KBM-7 (cell line): ENCODE measurements around the gene VAV3.

Source experiments
- DNase-seq: peaks from one replicate; pipeline ENCODE4 v3.0.0-alpha.2; 2015
- in situ Hi-C: fragments of 300-500 bp; cut with MboI; formaldehyde crosslinking; loops from 2 replicates; pipeline ENCODE4 v1.14.3; 2020; ENCODE audit warnings: low sequenced_read_pairs, low pct_unique_long_range_greater_than_20kb, mixed read lengths

Gene VAV3

DNA sequence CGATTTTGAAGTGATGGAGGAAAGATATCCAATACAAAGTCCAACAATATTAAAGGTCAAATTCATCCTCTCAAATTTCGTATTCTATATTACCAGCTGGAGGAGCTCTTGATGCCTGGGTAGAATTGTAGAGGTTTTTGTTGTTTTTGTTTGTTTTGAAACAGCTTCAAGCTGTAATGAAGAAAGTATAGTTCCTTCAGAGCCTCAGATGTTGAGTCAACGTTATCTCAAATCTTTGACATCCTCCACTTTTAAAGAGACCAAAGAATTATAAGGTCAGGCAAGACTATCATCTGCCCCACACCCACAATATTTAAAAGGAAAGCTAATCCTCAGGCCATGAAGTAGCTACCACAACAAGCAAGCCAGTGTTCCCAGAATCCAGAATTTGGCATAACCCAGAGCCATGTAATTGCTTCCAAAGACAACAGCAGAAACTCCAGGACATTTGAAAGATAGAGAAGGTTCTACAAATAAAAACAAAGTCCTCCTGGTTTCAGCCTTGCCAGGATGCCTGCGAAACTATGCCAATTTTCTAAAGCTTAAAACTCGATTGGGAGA, 24.9 kb downstream of the VAV3 start:
- in situ Hi-C loops, result no loop called here
- no peak for DNase-seq

DNA sequence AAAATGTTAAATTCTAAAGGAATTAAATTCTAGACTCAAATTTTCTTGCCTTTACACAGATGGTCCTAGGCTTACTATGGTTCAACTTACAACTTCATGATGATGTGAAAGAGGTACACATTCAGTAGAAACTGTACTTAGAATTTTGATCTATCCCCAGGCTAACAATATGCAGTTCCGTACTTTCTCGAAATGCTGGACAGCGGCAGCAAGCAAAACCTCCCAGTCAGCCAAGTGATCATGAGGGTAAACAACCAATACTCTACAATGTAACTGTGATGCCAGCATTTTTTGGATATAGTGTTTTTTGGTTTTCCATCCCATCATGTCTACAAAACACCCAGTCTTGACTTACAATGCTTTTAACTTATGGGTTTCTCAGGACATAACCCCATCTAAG, 25.7 kb downstream of the VAV3 start:
- in situ Hi-C loops, result no loop called here
- DNase-seq, result no peak

DNA sequence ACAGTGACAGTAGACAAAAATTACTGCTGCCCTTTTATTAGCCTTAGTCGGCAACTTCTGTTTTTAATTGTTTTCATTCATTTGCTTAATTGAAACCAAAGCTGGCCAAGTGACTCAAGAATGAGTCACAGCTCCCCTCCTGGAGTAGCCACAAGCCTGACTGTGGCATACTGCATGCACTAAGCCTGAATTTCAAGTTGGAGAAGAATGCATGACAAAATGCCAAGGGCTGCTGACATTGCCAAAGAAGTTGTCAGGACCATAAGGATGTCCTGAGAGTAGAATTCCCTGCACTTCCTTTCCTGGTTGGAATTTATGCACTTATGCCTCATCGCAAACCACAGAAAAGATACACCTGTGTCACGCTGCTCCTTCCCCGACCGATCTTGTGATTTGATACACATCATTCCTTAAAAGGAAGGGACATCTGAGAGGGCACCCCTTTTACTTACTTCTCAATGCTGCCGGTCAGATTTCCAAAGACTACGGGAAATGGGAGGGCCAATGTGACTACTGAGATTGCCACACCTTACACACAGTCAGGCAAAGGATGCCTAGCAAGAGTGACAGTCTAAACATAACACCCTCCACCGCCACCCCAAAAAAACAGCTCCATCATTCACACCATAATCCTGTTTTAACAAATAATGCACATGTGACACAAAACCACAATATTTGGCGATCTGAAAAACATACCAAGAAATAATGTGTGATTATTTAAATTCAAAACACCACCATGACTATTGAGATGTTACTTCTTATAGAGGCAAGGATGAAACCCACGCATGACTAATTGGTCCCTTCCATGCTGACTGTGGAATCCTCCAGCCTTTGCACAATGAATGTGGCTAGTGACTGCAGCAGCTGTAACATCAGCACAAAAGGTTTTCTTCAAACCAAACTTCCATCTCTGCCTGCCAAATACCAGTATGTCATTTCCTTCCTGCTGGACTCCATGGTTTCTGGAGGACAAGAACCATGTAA, 28.2 kb downstream of the VAV3 start:
- in situ Hi-C loops, result no loop called here
- DNase-seq, result peak; percentile 58

DNA sequence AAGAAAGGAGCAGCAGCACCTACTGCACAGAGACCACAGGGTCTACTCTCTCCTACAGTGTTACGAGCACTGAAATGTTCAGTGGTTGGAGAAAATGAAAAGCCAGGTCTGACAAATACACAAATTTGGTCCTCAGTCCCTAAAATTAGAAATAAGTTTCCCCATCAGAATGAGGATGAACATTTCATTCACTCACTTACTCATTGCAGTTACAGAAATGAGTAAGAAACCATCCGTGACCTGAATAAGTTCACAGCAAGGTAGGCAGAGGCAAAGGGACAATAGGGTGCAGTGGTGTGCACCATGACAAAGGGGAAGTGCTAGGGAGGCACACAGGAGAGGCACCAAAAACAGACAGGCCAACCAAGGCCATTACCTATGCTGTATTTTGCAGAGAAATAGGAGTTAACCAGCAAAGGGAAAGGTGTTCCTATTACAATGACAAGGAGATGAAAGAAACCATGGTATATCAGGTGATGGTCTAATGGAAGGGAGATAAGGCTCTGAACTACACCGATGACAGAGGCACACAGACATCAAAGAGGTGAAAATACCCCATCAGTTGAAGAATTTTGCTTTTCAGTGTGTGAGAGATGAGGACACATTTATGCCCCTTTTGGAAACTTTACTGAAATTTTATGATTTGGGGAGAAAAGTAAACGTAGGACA, 29.4 kb downstream of the VAV3 start:
- in situ Hi-C loops, result no loop called here
- peak; percentile 50 for DNase-seq

DNA sequence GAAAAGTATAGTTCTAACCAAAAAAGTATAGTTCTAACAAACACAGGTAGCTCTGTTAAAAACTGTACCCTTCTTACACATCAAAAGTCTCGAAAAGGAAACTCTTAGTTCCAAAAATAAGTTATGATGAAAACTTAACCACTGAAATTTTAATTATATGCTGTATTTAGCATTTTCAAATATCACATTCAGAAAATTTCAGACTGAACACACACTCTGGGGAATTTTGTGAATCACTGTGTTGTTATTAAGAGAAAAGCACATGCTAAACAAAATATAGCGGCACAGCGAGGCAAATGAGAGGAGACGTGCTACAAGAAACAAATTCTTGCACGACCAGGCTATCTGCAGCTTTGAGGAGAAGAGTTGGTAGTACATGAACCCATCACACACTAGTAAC, 30.4 kb downstream of the VAV3 start:
- no peak for DNase-seq
- in situ Hi-C loops, result no loop called here

DNA sequence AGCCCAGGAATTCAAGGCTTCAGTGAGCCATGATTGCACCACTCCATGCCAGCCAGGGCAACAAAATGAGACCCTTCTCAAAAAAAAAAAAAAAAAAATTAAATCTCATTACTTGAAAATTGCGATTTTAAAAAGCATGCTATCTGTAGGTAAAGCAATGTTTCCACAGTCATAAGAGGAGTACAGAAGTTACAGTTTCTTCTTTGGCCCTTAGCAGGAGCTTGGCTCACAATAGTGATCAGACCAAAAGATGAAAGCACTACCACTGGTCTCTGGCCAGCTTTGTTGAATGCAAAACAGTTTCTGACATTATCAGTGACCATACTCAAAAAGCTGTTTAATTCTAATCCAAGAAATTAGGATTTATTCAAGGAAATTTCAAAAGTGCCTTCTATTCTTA, 31.2 kb downstream of the VAV3 start:
- in situ Hi-C loops, result no loop called here
- no peak for DNase-seq

DNA sequence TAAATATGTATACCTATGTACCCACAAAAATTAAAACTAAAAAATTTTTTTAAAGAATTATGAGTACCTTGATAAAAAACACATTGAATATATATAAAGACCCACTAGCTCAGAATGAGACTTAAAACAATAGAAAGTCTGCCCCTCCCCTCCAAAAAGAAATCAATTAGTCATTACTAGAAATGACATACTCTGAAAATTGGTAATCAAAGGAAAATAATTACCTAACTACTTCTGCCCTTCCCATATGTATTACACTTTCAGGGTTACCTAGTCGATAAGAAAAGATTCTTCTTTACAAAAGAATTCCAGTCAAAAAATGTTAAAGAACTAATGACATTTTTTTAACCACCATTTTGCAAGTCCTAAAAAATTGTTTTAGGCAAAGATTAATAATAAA, 34.7 kb downstream of the VAV3 start:
- in situ Hi-C loops, result no loop called here
- DNase-seq, result no peak

DNA sequence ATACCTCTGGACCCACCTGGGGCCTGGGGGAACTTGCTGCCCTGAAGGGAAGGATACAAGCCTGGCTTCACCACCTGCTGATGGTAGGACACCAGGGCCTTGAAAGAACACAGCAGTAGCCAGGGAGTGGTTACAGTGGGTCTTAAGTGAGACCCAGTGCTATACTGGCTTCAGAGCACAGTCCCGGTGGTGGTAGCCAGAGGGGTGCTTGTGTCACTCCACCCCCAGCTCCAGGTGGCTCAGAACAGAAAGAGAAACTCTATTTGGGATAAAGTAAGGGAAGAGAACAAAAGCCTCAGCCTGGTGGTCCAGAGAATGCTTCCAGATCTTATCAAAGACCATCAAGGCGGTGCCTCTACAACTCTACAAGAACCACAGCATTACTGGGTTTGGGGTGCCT, 37.2 kb downstream of the VAV3 start:
- DNase-seq, result no peak
- in situ Hi-C loops, result no loop called here

DNA sequence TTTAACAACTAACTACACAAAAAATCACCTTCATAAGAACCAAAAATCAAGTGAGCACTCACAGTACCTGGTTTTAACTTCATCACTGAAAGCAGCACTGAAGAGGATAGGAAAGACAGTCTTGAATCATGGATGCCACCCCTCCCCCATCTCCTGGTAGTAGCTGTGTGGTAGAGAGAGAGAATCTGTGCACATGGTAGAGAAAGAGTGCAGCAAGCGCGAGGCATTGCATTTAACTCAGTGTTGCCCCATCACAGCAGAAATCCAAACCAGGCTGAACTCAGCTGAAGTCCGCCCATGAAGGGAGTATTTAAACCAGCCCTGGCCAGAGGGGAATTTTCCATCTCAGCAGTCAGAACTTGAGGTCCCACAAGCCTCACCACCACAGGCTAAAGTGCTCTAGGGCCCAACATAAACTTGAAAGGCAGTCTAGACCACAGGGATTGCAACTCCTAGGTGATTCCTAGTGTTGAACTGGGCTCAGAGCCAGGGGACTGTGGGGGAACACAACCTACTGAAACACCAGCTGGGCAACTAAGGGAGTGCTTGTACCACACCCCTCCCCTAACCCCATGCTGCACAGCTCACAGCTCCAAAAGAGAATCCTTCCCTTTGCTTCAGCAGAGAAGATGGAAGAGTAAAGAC, 38.4 kb downstream of the VAV3 start:
- in situ Hi-C loops, result no loop called here
- peak; percentile 38 for DNase-seq

DNA sequence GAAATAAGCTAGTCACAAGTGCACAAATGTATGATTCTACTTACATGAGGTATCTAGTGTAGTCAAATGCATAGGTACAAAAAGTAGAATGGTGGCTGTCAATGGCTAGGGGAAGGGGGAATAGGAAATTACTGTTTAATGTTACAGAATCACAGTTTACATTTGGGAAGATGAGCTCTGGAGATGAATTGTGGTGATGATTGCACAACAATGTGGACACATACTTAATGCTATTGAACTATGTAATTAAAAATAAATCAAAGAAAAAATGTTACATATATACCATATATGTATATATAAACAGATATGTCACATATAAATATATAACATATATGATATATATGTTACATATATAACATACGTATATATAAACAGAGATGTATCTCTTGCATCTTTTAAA, 39.4 kb downstream of the VAV3 start:
- no peak for DNase-seq

DNA sequence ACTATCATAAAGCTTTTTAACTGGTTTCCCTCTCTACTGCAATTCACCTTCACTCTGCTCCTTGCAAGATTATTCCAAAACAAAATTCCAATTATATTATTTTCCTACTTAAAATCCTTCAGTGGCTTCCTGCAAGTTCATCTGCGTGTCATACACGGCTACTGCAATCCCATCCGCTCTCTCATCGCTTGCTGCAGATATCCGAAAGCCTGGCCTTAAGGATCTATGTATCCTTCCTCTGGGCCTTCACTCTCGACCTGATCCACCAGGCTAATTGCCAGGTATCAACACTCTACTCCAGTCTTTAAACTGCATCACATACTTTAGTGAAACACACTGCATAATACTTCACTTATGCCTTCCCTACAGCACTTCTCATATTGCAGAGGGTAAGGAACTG, 44.0 kb downstream of the VAV3 start:
- DNase-seq, result no peak
- in situ Hi-C loops, result no loop called here

More for the DNA sequence above, 39.4 kb downstream of the VAV3 start:
- in situ Hi-C loops, result no loop called here

DNA sequence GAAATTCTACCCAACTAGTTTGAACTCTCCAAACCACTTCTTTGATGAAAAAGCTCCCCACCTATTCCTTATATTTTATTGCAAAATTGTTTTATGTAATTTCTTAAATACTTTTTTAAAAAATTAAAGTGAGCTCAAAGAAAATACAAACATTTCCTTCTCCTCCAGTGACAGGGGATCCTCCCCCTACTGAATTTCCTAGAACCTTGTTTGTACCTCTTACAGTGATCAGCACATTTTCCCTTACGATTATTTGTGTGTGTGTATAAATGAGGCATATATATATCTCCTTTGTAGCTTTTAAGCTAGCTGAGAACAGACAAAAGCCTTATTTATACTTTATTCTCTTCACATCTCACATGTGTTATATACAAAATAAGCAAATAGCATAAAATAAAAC, 44.4 kb downstream of the VAV3 start:
- in situ Hi-C loops, result no loop called here
- DNase-seq, result no peak

DNA sequence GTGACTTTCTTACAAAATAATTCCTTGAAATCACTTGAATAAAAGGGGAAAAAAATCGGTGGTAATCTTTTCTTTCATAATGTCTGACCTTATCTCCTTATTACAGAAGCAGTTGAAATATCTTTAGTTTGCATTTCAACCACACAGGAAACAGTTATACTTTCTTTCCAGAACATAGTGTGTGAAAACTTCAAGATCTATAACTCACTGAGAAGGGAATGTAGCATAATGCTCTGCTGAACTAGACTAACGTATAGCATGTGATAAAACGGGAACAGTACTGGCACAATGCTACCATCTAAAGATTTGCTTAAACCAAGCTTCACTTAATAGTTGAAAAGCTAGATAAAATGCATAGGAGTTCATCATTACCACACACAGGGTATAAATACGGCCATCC, 45.0 kb downstream of the VAV3 start:
- peak; percentile 69 for DNase-seq
- in situ Hi-C loops, result no loop called here

DNA sequence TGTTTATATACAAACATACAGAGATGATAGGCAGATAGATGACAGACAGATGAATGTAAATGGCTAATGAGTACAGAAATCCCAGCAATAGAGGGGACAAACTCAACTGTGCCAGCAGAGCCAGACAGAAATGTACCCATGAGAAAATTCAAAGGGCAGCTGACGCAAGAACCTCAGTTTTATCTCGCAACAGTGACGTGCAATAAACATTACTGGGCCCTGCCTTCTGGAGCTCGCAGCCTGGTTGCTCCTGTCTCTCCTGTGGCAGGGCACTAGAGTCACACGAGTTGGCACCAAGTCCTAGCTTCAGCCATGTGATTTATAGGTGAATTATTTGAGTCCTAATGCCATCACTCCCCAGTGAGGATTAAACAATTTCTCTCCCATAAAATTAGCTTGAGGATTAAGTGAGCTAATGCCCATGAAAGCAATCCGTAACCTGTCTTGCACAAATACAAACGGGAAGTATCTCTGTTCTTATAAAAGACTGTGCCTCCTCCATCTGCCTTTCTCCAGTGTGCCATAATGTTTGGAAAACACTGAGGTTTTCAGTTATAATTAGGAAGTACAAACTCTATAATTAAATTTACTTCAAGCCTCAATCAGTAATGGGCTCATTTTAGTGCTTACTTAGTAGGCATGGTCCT, 50.7 kb downstream of the VAV3 start:
- no peak for DNase-seq
- in situ Hi-C loops, result no loop called here

DNA sequence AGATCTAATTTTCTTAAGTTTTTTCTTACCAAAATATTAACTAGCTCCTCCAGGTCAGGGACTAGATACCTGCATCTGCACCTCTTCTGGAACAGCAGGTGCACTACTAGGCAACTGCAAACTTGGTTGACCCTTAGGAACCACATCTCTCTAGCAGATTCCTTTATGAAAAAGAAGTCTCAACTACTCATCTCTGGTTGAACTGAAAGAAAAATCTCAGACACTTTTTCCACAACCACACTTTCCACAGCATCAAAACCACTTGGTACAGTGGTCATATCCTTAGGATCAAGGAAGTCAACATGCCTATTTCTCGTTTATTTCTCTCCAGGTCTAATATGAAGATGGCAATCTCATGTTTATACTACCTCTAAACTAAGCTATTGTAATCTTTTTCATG, 52.3 kb downstream of the VAV3 start:
- in situ Hi-C loops, result no loop called here
- no peak for DNase-seq

DNA sequence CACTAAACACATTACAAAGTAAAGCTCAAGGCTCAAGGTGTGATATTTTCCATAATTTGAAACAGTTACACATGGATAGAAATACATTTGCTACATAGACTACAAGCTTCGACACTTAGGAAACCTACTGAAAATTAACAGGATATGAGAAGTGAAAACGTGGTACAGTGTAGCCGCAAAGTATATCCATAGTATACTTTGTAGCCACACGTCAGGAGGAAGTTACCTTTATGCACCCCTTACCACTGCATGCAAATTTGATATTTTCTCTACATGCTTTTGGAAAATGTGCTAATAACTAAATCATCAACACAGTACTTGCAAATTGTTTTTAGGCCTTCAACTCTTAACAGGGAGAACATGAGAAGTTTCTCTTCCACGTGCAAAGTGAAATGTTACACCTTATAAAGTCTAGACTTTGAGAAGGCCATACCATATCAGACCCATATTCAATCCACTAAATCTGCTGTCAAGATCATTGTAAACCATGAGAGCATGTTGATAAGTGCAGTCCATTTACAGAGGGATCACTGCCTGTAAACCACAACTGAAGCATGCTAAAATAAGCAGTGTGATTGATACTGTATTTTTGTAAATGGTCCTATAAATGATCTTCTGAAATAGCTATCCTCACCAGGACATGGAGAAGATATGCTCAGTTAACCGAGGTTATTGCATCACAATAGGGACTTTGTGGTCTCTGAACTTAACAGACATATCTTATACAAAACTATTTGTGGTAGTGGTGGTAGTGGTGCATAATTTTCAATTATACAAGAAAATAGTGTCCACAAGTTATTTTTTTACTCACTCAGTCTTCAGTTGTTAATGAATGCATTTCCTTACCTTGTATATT, 64.7 kb downstream of the VAV3 start:
- DNase-seq, result peak; percentile 36
- in situ Hi-C loops, result no loop called here

DNA sequence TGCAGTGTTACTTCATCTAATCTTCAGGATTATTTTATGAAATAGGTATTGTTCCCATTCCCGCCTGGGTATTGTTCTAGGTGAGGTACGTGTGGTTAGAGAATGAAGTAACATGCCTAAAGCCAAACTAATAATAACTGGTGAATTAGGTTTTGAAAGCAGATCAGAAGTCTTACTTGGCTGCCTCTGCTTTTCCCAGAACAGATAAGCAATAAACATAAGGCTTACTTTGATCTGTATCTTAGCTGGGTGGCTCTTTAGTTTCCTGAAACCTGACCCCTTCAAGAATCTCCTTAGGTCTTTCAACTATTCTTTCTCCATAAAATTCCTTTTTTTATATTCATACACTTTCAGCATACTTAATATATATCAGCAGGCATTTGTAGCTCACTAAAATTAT, 65.3 kb downstream of the VAV3 start:
- in situ Hi-C loops, result no loop called here
- DNase-seq, result no peak
